ENCODE measurements around the gene KDM1B.

DNA sequence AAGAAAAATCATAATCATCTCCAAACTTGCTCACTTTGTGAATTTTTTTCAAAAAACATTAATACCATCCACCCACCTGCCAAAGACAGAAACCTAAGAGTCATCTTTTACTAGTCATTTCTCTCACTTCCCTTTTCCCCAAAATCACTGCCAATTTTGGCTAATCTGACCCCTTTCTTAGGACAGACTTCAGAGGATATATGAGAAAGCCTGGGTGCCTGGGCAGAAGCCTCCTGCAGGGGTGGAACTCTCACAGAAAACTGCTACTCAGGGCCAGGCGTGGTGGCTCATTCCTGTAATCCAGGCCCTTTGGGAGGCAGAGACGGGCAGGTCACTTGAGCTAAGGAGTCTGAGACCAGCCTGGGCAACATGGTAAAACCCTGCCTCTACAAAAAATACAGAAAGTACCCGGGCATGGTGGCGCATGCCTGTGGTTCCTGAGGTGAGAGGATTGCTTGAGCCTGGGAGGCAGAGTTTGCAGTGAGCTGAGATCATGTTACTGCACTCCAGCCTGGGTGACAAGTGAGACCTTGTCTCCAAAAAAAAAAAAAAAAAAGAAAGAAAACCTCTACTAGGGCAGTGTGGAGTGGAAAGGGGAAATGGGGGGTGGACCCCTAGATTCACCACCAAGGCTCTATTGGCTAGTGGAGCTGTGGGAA, 105.4 kb downstream of the KDM1B start:
- TF ChIP-seq, protein P1, sequence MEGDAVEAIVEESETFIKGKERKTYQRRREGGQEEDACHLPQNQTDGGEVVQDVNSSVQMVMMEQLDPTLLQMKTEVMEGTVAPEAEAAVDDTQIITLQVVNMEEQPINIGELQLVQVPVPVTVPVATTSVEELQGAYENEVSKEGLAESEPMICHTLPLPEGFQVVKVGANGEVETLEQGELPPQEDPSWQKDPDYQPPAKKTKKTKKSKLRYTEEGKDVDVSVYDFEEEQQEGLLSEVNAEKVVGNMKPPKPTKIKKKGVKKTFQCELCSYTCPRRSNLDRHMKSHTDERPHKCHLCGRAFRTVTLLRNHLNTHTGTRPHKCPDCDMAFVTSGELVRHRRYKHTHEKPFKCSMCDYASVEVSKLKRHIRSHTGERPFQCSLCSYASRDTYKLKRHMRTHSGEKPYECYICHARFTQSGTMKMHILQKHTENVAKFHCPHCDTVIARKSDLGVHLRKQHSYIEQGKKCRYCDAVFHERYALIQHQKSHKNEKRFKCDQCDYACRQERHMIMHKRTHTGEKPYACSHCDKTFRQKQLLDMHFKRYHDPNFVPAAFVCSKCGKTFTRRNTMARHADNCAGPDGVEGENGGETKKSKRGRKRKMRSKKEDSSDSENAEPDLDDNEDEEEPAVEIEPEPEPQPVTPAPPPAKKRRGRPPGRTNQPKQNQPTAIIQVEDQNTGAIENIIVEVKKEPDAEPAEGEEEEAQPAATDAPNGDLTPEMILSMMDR (conservative IDR thresholded peaks at IDR 0.05; ENCODE audit: low read depth in 2 of 2) = no peak
- no peak for TF ChIP-seq JUNB (IDR thresholded peaks at IDR 0.05; ENCODE audit: unreplicated experiment)
- TF ChIP-seq EZH2 (IDR thresholded peaks at IDR 0.05; ENCODE audit: low read depth, unreplicated experiment) = no peak
- TF ChIP-seq POLR2AphosphoS5 (IDR thresholded peaks at IDR 0.05; ENCODE audit: low read depth) = no peak
- TF ChIP-seq, protein P2, sequence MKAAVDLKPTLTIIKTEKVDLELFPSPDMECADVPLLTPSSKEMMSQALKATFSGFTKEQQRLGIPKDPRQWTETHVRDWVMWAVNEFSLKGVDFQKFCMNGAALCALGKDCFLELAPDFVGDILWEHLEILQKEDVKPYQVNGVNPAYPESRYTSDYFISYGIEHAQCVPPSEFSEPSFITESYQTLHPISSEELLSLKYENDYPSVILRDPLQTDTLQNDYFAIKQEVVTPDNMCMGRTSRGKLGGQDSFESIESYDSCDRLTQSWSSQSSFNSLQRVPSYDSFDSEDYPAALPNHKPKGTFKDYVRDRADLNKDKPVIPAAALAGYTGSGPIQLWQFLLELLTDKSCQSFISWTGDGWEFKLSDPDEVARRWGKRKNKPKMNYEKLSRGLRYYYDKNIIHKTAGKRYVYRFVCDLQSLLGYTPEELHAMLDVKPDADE (IDR thresholded peaks at IDR 0.05) = no peak
- no peak for TF ChIP-seq EZH2phosphoT487 (IDR thresholded peaks at IDR 0.05; ENCODE audit: unreplicated experiment)
- no peak for TF ChIP-seq CREB1 (CRISPR knock-in tag; IDR thresholded peaks at IDR 0.05; ENCODE audit: low read depth)

Measured in GM23338 (cell line).